Stomach (tissue), 9 donors: ENCODE results near the gene RICTOR. TPM values are rescaled to one million over a fixed set of nuclear protein-coding genes. Genes with fewer than 3 reads are reported as not detected.
"Not testable (repeated sequence)": the region's sequence is repeated elsewhere in the genome, so short reads cannot be mapped to it uniquely, and the experiment has no call there.

Experiments used
- DNase-seq, 2 donors: peaks; one replicate each; pipeline versions ENCODE4 v3.0.0 to v3.0.0-alpha.2; 2013 to 2019
- H3K27ac ChIP-seq, 5 donors: fragments of 200-600 bp in 4 of 5; sonication (generic) in 4 of 5; one replicate each; pipeline ENCODE4 v1.5.1; 2013 to 2019; ENCODE audit warnings: mild to moderate bottlenecking in 1 of 5, moderate library complexity in 1 of 5
- H3K27me3 ChIP-seq, 3 donors: fragments of 200-600 bp; sonication (generic); one replicate each; pipeline ENCODE4 v1.5.1; 2017 to 2019; ENCODE audit warnings: mixed run types in 1 of 3
- H3K36me3 ChIP-seq, 4 donors: fragments of 200-600 bp; sonication (generic); 1 replicate in 3 of 4; 2 replicates in 1 of 4; pipeline ENCODE4 v1.5.1; 2016 to 2019
- H3K4me1 ChIP-seq, 4 donors: fragments of 200-600 bp; sonication (generic); one replicate each; pipeline ENCODE4 v1.5.1; 2016 to 2019
- H3K4me3 ChIP-seq, 4 donors: fragments of 200-600 bp; sonication (generic) in 3 of 4; one replicate each; pipeline ENCODE4 v1.5.1; 2016 to 2019; ENCODE audit warnings: mild to moderate bottlenecking in 1 of 4
- H3K9me3 ChIP-seq, 4 donors: fragments of 200-600 bp; sonication (generic); one replicate each; pipeline ENCODE4 v1.5.1; 2016 to 2019
- CTCF ChIP-seq, 7 experiments: fragments of 450-650 bp in 4 of 7; fragments of 200-600 bp in 3 of 7; sonication (generic) in 3 of 7; IDR thresholded peaks; one replicate each; pipeline ENCODE4 v1.5.1; 2016 to 2019; ENCODE audit warnings: antibody characterized with exemption in 7 of 7, control low read depth in 2 of 7, mild to moderate bottlenecking in 1 of 7
- EP300 ChIP-seq: sonication (generic); formaldehyde crosslinking; IDR thresholded peaks from one replicate; pipeline ENCODE4 v1.6.1; 2017; ENCODE audit warnings: antibody characterized with exemption
- POLR2A ChIP-seq, 4 donors: fragments of 450-650 bp; IDR thresholded peaks; one replicate each; pipeline ENCODE4 v1.6.1; 2016; ENCODE audit warnings: antibody characterized with exemption in 4 of 4, control low read depth in 2 of 4, mild to moderate bottlenecking in 1 of 4, moderate library complexity in 1 of 4
- POLR2AphosphoS5 ChIP-seq, 3 donors: sonication (generic); formaldehyde crosslinking; IDR thresholded peaks; one replicate each; pipeline ENCODE4 v1.6.1; 2016; ENCODE audit warnings: antibody characterized with exemption in 3 of 3
- WGBS, 5 donors: extraction: QIAGEN DNeasy Blood & Tissue Kit in 3 of 5; methylation state at CpG; one replicate each; pipeline versions ENCODE4 v1.1.5 to v1.1.7; 2013 to 2018; 5-methylcytosine and 5-hydroxymethylcytosine counted together
- intact Hi-C: fragments of 100-400 bp; cut with DNase I; formaldehyde crosslinking; loops from one replicate; pipeline ENCODE4 v1.15.1; 2023; ENCODE audit warnings: low total_unique reads
- polyA plus RNA-seq, 3 donors: library from polyadenylated mRNA; stranded (reverse); fragments of 200-250 nt; gene quantifications; one replicate each; pipeline ENCODE4 v1.2.3, GENCODE V29; 2013
- total RNA-seq, 5 donors: library from RNA; depleted of rRNA; stranded (reverse); fragments of >200 nt; gene quantifications; one replicate each; pipeline versions ENCODE4 v1.1.0 to v1.2.3, GENCODE V29; 2014 to 2016
- donor health status: healthy with polysubstance abuse.
- donor health status: Bipolar disorder and iron deficiency.
- donor health status: healthy.

Gene RICTOR
- total and polyA plus RNA-seq, 8 donors = 2.3 to 125 (median 23.8) TPM

GRCh38 chr5:39053189-39053588 is 21.0 kb downstream of the RICTOR start:
- Histone ChIP-seq H3K9me3 (no peaks in the 10 kb centered on the region), H3K36me3 (no peaks in the 10 kb centered on the region), H3K27ac (no peak overlapping the region), H3K4me3 (no peak overlapping the region), H3K27me3 (no peaks in the 10 kb centered on the region), H3K4me1 (peaks cover 15 to 66% (median 38%) of the 10 kb centered on the region in 4 donors)
- TF ChIP-seq EP300 (no peak), POLR2A (IDR thresholded peaks at IDR 0.05) (no peak), CTCF (IDR thresholded peaks at IDR 0.05) (no peak), POLR2AphosphoS5 (IDR thresholded peaks at IDR 0.05) (no peak)
- intact Hi-C loops = no loop called here
- DNase-seq = no peak
- WGBS, 5 donors = 78 to 92% (median 87%) methylated on average over 4 of the region's 4 CpGs

- H3K4me1 ChIP-seq = peaks cover 15 to 59% (median 33%) of the 10 kb centered on the region in 4 donors
- TF ChIP-seq POLR2AphosphoS5 (IDR thresholded peaks at IDR 0.05) = no peak
- TF ChIP-seq CTCF (IDR thresholded peaks at IDR 0.05) = no peak
- TF ChIP-seq POLR2A (IDR thresholded peaks at IDR 0.05) = no peak
- no peak for TF ChIP-seq EP300
- no peaks in the 10 kb centered on the region for H3K36me3 ChIP-seq
- WGBS, 5 donors = 96 to 100% (median 97%) methylated on average over 3 of the region's 3 CpGs
- no peaks in the 10 kb centered on the region for H3K9me3 ChIP-seq
- DNase-seq = no peak
- intact Hi-C loops = no loop called here
- H3K27ac ChIP-seq = no peak overlapping the region
- no peaks in the 10 kb centered on the region for H3K27me3 ChIP-seq
- H3K4me3 ChIP-seq = no peak overlapping the region
These were observed 22.1 kb downstream of the RICTOR start for GRCh38 chr5:39052141-39052540.

- H3K4me1 ChIP-seq = peaks cover 0 to 43% (median 22%) of the 10 kb centered on the region in 4 donors
- no peak overlapping the region for H3K4me3 ChIP-seq
- H3K27me3 ChIP-seq = no peaks in the 10 kb centered on the region
- WGBS, 5 donors = 82 to 96% (median 89%) methylated on average over 1 of the region's 1 CpG
- H3K9me3 ChIP-seq = no peaks in the 10 kb centered on the region
- intact Hi-C loops = no loop called here
- no peaks in the 10 kb centered on the region for H3K36me3 ChIP-seq
- TF ChIP-seq POLR2A (IDR thresholded peaks at IDR 0.05) = no peak
- TF ChIP-seq CTCF (IDR thresholded peaks at IDR 0.05) = no peak
- TF ChIP-seq EP300 = no peak
- no peak for TF ChIP-seq POLR2AphosphoS5 (IDR thresholded peaks at IDR 0.05)
- no peak overlapping the region for H3K27ac ChIP-seq
- no peak for DNase-seq
These were observed 24.9 kb downstream of the RICTOR start for GRCh38 chr5:39049315-39049714.

GRCh38 chr5:39040875-39041274 is 33.3 kb downstream of the RICTOR start:
- intact Hi-C loops = no loop called here
- DNase-seq = peak in 1 of 2 donors; percentile 31
- peaks cover 0 to 19% (median 10%) of the 10 kb centered on the region in 4 donors for H3K4me1 ChIP-seq

GRCh38 chr5:39034493-39034892 is 39.7 kb downstream of the RICTOR start:
- H3K27ac ChIP-seq, intact Hi-C loops, H3K27me3 ChIP-seq, H3K4me3 ChIP-seq, DNase-seq, H3K36me3 ChIP-seq, H3K9me3 ChIP-seq: not testable (repeated sequence)
- H3K4me1 ChIP-seq = peaks cover 0 to 33% (median 17%) of the 10 kb centered on the region in 4 donors
- WGBS, 5 donors = 86 to 98% (median 91%) methylated on average over 9 to 12 of the region's 12 CpGs

More at GRCh38 chr5:39040875-39041274, 33.3 kb downstream of the RICTOR start:
- no peak for TF ChIP-seq EP300
- TF ChIP-seq POLR2A (IDR thresholded peaks at IDR 0.05) = no peak
- no peak for TF ChIP-seq CTCF (IDR thresholded peaks at IDR 0.05)
- TF ChIP-seq POLR2AphosphoS5 (IDR thresholded peaks at IDR 0.05) = no peak
- Histone ChIP-seq H3K36me3 (no peaks in the 10 kb centered on the region), H3K27ac (no peak overlapping the region), H3K27me3 (no peaks in the 10 kb centered on the region), H3K4me3 (no peak overlapping the region), H3K9me3 (no peaks in the 10 kb centered on the region)
- WGBS, 5 donors = 34 to 74% (median 64%) methylated on average over 1 of the region's 1 CpG
